Fibroblast of peridontal ligament (primary cell): ENCODE results near the gene LRFN4.
A peak's percentile ranks its signal among the peaks of the same experiment; 100 is the strongest.

Source experiments
- DNase-seq: peaks from one replicate; pipeline ENCODE4 v3.0.0-alpha.2; 2010; ENCODE audit errors: extremely low read depth

Gene LRFN4

GRCh38 chr11:66845143-66845875, 11.6 kb upstream of the LRFN4 start:
- no peak for DNase-seq

GRCh38 chr11:66845876-66846212, 11.0 kb upstream of the LRFN4 start:
- DNase-seq: no peak

GRCh38 chr11:66846671-66847091, 10.2 kb upstream of the LRFN4 start:
- no peak for DNase-seq

- no peak for DNase-seq
Measured at GRCh38 chr11:66847461-66848232, 9.2 kb upstream of the LRFN4 start.

- no peak for DNase-seq
Measured at GRCh38 chr11:66848671-66849500, 8.0 kb upstream of the LRFN4 start.

- no peak for DNase-seq
Measured at GRCh38 chr11:66849501-66850234, 7.2 kb upstream of the LRFN4 start.

GRCh38 chr11:66850235-66850587, 6.7 kb upstream of the LRFN4 start:
- DNase-seq: no peak

GRCh38 chr11:66850588-66851238, 6.2 kb upstream of the LRFN4 start:
- no peak for DNase-seq

- DNase-seq: no peak
Measured at GRCh38 chr11:66851239-66851596, 5.6 kb upstream of the LRFN4 start.

- no peak for DNase-seq
Measured at GRCh38 chr11:66851698-66852465, 5.0 kb upstream of the LRFN4 start.

- no peak for DNase-seq
Measured at GRCh38 chr11:66852466-66853241, 4.2 kb upstream of the LRFN4 start.

GRCh38 chr11:66853242-66854229, 3.3 kb upstream of the LRFN4 start:
- DNase-seq: no peak

GRCh38 chr11:66854231-66854661, 2.6 kb upstream of the LRFN4 start:
- DNase-seq: no peak

GRCh38 chr11:66854729-66855211, 2.1 kb upstream of the LRFN4 start:
- DNase-seq: no peak

GRCh38 chr11:66855574-66856495, 1.0 kb upstream of the LRFN4 start:
- DNase-seq: peak; percentile 80

GRCh38 chr11:66857234-66857926, 516 bp downstream of the LRFN4 start:
- DNase-seq: no peak

- no peak for DNase-seq
Measured at GRCh38 chr11:66857927-66858185, 992 bp downstream of the LRFN4 start.
